GM12878 (cell line): ENCODE measurements around the gene LILRB2.

ENCODE experiments used
- ATF7 ChIP-seq: fragments of 450-650 bp; IDR thresholded peaks from 2 replicates; pipeline ENCODE4 v1.6.1; 2016; ENCODE audit warnings: low read depth, mild to moderate bottlenecking
- CHD4 ChIP-seq: fragments of 200-600 bp; sonication (generic); IDR thresholded peaks from 2 replicates; pipeline ENCODE4 v1.6.1; 2016; ENCODE audit warnings: mild to moderate bottlenecking
- EP300 ChIP-seq, 2 experiments: fragments of 150-350 bp in 1 of 2; IDR thresholded peaks; 2 replicates each; pipeline ENCODE4 v1.6.1; 2011 to 2012; ENCODE audit warnings: low read depth in 2 of 2, low read length in 2 of 2, borderline replicate concordance in 1 of 2, improper control_type of control experiment in 1 of 2, inconsistent platforms in 1 of 2; ENCODE audit not compliant: control insufficient read depth in 1 of 2
- NR2F1 ChIP-seq: fragments of 450-650 bp; conservative IDR thresholded peaks from 2 replicates; pipeline ENCODE4 v1.6.1; 2017; ENCODE audit warnings: mild to moderate bottlenecking
- SMC3 ChIP-seq: IDR thresholded peaks from 2 replicates; pipeline ENCODE4 v1.6.1; 2011; ENCODE audit warnings: low read length, improper control_type of control experiment, borderline replicate concordance
- TF ChIP-seq, protein P1 (sequence below), 3 experiments: IDR thresholded peaks in 2 of 3; conservative IDR thresholded peaks in 1 of 3; 2 replicates each; pipeline ENCODE4 v1.5.1; 2011; ENCODE audit warnings: low read depth in 3 of 3, low read length in 3 of 3, mild to moderate bottlenecking in 3 of 3, control low read depth in 2 of 3, moderate library complexity in 2 of 3, inconsistent platforms in 1 of 3, mixed read lengths in 1 of 3; ENCODE audit not compliant: control insufficient read depth in 2 of 3, insufficient read depth in 1 of 3; ENCODE audit errors: extremely low read depth in 1 of 3
- TF ChIP-seq, protein P2 (sequence below): IDR thresholded peaks from 2 replicates; pipeline ENCODE4 v1.6.1; 2012; ENCODE audit warnings: low read depth, low read length, improper control_type of control experiment
- TF ChIP-seq, protein P3 (sequence below): IDR thresholded peaks from 2 replicates; pipeline ENCODE4 v1.6.1; 2011; ENCODE audit warnings: borderline replicate concordance, low read depth, mild to moderate bottlenecking, moderate library complexity, mixed read lengths, low read length; ENCODE audit not compliant: insufficient read depth; ENCODE audit errors: extremely low read length

DNA sequence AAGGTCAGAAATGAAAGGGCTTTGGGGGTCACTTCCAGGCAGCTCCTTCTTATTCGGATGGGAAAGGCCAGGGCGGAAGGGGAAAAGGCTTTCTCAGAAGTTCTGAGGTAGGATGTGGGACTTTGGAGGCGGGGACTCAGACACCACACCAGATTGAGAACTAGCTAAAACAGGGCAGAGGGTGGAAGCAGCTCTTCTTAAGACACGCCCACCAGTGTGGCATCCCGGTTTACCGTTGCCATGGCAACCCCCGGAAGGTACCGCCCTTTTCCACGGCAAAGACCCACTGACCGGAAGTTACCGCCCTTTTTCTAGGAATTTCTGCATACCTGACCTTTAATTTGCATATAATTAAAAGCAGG is 35.8 kb upstream of the LILRB2 start:
- TF ChIP-seq, protein P1, sequence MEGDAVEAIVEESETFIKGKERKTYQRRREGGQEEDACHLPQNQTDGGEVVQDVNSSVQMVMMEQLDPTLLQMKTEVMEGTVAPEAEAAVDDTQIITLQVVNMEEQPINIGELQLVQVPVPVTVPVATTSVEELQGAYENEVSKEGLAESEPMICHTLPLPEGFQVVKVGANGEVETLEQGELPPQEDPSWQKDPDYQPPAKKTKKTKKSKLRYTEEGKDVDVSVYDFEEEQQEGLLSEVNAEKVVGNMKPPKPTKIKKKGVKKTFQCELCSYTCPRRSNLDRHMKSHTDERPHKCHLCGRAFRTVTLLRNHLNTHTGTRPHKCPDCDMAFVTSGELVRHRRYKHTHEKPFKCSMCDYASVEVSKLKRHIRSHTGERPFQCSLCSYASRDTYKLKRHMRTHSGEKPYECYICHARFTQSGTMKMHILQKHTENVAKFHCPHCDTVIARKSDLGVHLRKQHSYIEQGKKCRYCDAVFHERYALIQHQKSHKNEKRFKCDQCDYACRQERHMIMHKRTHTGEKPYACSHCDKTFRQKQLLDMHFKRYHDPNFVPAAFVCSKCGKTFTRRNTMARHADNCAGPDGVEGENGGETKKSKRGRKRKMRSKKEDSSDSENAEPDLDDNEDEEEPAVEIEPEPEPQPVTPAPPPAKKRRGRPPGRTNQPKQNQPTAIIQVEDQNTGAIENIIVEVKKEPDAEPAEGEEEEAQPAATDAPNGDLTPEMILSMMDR (IDR thresholded peaks at IDR 0.05 in 2 of 3, conservative IDR thresholded peaks at IDR 0.05 in 1 of 3; ENCODE audit: control insufficient read depth in 2 of 3, extremely low read depth in 1 of 3, insufficient read depth in 1 of 3, low read depth in 3 of 3, low read length in 3 of 3) = no peak
- TF ChIP-seq, protein P2, sequence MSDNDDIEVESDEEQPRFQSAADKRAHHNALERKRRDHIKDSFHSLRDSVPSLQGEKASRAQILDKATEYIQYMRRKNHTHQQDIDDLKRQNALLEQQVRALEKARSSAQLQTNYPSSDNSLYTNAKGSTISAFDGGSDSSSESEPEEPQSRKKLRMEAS = no peak
- TF ChIP-seq NR2F1 (no peak), SMC3 (no peak), EP300 (IDR thresholded peaks at IDR 0.05; ENCODE audit: borderline replicate concordance in 1 of 2, control insufficient read depth in 1 of 2, low read depth in 2 of 2, low read length in 2 of 2) (no peak), CHD4 (no peak), ATF7 (no peak)
- TF ChIP-seq, protein P3, sequence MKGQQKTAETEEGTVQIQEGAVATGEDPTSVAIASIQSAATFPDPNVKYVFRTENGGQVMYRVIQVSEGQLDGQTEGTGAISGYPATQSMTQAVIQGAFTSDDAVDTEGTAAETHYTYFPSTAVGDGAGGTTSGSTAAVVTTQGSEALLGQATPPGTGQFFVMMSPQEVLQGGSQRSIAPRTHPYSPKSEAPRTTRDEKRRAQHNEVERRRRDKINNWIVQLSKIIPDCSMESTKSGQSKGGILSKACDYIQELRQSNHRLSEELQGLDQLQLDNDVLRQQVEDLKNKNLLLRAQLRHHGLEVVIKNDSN = no peak
